Measurements from ENCODE around the gene NFATC1.

Gene NFATC1

DNA sequence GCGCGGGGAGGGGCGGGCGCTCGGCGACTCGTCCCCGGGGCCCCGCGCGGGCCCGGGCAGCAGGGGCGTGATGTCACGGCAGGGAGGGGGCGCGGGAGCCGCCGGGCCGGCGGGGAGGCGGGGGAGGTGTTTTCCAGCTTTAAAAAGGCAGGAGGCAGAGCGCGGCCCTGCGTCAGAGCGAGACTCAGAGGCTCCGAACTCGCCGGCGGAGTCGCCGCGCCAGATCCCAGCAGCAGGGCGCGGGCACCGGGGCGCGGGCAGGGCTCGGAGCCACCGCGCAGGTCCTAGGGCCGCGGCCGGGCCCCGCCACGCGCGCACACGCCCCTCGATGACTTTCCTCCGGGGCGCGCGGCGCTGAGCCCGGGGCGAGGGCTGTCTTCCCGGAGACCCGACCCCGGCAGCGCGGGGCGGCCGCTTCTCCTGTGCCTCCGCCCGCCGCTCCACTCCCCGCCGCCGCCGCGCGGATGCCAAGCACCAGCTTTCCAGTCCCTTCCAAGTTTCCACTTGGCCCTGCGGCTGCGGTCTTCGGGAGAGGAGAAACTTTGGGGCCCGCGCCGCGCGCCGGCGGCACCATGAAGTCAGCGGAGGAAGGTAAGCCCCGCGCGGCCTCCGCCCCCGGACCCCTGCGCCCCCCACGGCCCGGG, at the start of gene NFATC1:
TSS of gene NFATC1 (plus strand) at position 170 of the 644 bp plus-strand sequence. CDS start at position 465, 295 bp downstream.
- DNase-seq (ENCODE audit: low read depth): no peak

- no peak for DNase-seq (ENCODE audit: low read depth)
Measured at GRCh38 chr18:79345981-79346380, 49.7 kb upstream of the NFATC1 start.

DNA sequence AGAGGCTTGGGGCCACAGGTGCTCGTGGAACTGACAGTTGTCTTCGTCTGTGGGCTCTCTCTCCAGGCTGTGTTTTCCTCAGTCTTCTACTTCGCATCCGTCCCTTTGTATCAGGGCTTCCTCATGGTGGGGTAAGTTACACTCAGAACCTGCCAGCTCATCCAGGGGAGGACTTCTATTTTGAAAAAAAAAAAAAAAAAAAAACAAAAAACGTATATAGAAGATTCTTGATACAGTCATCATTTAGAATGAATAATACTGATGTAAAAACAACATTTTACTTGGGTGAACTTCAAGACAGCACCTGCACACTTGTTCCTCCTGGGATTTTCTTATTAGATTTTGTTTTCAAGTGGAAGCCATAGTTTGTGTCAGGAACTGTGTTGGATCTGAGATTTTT, 47.7 kb upstream of the NFATC1 start:
- no peak for DNase-seq (ENCODE audit: low read depth)

DNA sequence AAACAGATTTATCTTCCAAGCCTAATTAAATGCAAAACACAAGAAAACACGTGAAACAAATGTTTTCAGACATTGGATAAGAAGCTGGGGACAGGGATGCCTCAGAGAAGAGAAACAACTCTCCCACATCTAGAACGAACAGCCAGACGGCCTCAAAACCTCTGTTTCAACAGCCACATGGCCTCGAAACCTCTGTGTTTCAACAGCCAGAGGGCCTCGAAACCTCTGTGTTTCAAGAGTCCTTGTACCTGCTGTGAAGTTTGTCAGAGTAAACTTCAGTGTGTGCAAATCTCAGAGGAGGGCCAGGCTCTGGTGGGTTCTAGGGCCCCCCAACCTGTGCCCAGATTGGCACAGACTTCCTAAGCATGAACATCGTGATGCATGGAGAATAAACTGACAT, 43.3 kb upstream of the NFATC1 start:
- DNase-seq (ENCODE audit: low read depth): no peak

- DNase-seq (ENCODE audit: low read depth): no peak
Measured at GRCh38 chr18:79353267-79353666, 42.5 kb upstream of the NFATC1 start.

DNA sequence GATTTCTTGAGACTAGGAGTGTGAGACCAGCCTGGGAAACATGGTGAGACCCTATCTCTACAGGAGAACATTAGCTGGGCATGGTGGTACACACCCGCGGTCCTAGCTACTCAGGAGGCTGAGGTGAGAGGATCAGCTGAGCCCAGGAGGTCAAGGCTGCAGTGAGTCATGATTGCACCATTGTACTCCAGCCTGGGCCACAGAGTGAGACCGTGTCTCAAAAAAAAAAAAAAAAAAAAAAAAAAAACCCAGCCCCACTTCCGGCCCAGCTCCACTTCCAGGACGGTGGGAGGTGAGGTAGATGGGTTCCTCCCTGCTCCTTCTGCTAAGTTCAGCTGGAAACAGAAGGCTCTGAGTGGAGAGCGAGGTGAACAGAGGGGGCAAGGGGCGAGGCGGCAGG, 41.4 kb upstream of the NFATC1 start:
- no peak for DNase-seq (ENCODE audit: low read depth)

DNA sequence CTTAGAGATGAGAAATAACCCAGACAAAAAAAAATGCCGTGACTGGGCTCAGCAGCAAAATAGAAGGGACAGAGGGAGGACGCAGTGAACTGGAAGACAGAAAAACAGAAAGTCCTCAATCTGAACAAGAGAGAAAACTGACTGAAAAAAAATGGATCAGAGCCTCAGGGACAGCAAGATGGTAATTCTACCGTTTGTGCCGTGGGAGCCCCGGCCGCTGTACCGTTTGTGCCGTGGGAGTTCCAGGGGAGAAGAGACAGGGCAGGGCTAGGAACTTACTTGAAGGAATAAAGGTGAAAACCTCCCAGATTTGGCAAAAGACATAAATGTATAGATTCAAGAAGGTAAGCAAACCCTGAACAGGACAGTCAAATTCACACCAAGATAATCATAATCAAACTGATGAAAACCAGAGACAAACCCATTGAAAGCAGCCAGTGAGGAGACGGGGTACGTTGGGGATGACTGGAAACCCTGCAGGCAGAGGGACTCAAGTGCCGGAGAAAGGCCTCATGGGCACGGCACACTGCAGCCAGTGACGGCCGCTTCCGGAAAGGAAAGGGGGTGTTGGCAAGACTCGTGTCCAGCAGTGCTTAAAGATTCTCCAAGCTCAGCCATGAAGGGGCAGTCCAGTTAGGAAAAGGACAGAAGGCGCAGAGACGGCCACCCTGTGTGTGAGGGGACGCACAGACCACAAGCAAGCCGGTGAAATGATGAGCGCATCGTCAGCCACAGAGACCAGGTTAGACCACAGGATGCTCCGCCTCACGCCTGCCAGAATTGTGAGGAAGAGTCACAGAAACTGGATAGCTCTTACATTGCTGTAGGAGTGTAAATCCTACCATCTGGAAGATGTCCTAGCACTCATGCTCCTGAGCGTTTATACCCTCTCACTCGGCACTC, 40.0 kb upstream of the NFATC1 start:
- DNase-seq (ENCODE audit: low read depth): no peak

DNA sequence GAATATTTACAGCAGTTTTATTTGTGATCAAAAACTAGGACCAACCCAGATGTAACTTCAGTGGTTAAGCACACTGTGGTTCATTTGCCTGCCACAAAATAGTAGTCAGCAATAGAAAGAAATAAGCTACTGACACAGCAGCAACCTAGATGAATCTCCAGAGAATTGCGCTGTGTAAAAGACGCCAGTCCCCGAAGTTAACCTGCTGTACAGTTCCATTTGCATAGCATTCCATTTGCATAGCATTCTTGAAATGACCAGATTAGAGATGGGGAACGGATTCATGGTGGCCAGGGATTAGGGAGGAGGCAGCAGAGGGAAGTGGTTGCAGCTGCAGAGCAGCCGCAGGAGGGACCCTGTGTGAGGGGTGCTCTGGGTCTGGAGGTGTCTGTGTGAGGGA, 39.3 kb upstream of the NFATC1 start:
- DNase-seq (ENCODE audit: low read depth): no peak

DNA sequence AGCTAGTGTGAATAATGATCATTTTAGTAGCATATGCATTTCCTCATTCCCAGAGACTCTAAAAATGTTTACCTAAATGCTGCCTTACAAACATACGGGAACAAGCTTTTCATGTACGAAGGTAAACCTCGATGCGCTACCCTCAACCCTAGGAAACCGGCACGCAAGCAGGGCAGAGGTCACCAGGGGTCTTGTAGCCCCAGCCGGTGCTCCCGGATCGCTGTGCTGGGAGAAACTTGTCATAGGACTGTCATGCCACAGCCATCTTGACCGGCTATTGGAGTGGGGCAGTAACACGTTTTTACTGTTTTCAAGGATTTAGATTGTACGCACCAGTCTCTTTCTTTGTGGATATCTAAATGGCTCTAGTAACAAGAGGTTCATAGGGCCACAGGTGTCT, 34.8 kb upstream of the NFATC1 start:
- DNase-seq (ENCODE audit: low read depth): no peak

GRCh38 chr18:79361766-79362522, 33.8 kb upstream of the NFATC1 start:
- no peak for DNase-seq (ENCODE audit: low read depth)

DNA sequence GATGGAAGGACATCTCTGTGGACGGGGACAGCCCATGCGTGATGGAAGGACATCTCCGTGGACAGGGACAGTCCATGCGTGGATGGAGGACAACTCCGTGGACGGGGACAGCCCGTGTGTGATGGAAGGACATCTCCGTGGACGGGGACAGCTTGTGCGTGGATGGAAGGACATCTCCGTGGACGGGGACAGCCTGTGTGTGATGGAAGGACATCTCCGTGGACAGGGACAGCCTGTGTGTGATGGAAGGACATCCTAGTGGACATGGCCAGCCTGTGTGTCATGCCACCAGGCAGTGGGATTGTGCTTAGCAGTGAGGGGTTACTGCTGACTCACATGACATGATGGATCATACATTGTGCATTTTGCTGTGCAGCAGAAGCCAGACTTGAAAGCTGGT, 30.0 kb upstream of the NFATC1 start:
- DNase-seq (ENCODE audit: low read depth): no peak

GRCh38 chr18:79366177-79367094, 29.3 kb upstream of the NFATC1 start:
- peak; percentile 91 for DNase-seq (ENCODE audit: low read depth)

GRCh38 chr18:79367480-79367879, 28.2 kb upstream of the NFATC1 start:
- DNase-seq (ENCODE audit: low read depth): no peak

DNA sequence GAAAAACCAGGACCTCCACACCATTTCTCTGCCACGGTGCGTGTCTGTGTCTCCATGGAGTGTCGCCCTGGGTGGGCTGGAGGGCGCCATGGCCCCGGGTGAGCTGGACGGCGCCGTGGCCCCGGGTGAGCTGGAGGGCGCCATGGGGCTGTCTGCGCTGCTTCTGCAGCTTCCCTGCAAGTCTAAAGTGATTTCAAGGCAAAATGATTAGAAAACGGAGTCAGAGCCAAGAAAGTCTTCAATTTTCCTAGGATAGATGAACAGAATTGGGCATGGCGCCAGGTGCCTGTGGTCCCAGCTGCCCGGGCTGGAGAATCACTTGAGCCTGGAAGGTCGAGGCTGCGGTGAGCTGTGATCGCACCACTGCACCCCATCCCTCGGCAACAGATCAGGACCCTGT, 27.7 kb upstream of the NFATC1 start:
- DNase-seq (ENCODE audit: low read depth): no peak

- DNase-seq (ENCODE audit: low read depth): no peak
Measured at GRCh38 chr18:79368681-79369080, 27.0 kb upstream of the NFATC1 start.

- no peak for DNase-seq (ENCODE audit: low read depth)
Measured at GRCh38 chr18:79371561-79372121, 24.1 kb upstream of the NFATC1 start.

DNA sequence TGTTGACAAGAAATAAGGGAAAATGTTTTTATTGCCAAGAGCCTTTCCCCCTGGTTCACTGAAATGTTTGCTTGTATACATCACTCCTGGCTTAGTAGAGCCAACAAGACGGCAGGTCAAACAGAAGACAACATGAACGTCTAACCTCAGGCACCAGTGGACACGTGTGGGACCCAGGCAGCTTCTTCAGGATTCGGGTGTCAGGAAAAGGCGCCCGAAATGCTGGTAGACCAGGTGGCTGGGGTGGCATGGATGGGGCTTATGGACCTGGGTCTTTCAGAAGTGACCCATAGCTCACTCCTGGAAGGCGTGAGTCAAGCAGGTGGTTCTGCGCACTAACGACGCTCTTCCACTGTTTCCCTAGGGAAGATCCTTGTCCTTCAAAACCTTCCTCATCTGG, 23.3 kb upstream of the NFATC1 start:
- DNase-seq (ENCODE audit: low read depth): no peak

GRCh38 chr18:79372991-79373390, 22.7 kb upstream of the NFATC1 start:
- DNase-seq (ENCODE audit: low read depth): no peak

DNA sequence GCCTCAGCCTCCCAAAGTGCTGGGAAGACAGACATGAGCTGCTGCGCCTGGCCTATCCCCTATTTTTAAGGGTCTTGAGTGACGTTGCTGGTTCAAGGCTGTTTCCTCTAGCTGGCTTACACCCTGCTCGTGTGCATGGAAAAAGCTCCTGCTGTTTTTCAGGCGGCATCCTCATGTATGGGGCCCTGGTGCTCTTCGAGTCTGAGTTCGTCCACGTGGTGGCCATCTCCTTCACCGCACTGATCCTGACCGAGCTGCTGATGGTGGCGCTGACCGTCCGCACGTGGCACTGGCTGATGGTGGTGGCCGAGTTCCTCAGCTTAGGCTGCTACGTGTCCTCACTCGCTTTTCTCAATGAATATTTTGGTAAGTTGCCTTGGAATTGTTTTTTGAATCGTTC, 22.0 kb upstream of the NFATC1 start:
- DNase-seq (ENCODE audit: low read depth): no peak

DNA sequence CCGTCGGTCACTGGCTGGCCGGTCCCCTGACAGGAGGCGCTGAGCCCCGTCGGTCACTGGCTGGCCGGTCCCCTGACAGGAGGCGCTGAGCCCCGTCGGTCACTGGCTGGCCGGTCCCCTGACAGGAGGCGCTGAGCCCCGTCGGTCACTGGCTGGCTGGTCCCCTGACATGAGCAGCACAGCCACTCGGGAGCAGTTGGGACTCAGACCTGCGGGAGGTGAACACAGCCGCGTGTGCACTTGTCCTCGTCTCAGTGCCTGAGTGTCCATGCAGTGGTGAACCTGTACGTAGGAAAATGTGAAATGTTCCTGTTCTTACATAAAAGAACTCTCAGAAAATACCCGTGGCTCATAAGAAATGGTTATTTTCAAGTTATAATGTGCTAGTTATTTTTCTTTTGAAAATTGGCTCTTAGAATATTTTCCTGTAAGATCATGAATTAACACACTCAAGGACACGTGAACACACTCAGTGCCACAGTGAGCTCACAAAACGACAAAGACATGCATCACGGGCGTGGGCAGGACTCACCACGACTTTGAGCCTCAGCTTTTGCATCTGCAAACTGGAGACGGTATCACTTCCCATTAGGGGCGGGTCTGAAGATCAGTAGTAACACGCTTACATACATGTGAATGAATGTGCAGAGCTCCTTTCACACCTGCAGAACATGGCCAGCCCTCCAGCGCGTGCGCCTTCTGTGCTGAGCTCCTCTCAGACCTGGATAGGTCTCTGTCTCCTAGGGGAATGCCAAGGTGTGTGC, 21.1 kb upstream of the NFATC1 start:
- DNase-seq (ENCODE audit: low read depth): no peak
